Medulla oblongata (tissue), 1 donor: ENCODE results near the gene C17orf113.
"Not testable (repeated sequence)": the region's sequence is repeated elsewhere in the genome, so short reads cannot be mapped to it uniquely, and the experiment has no call there.

Experiments used
- DNase-seq: peaks from one replicate; pipeline ENCODE4 v3.0.0-alpha.2; 2015; ENCODE audit errors: extremely low spot score

C17orf113 gene

DNA sequence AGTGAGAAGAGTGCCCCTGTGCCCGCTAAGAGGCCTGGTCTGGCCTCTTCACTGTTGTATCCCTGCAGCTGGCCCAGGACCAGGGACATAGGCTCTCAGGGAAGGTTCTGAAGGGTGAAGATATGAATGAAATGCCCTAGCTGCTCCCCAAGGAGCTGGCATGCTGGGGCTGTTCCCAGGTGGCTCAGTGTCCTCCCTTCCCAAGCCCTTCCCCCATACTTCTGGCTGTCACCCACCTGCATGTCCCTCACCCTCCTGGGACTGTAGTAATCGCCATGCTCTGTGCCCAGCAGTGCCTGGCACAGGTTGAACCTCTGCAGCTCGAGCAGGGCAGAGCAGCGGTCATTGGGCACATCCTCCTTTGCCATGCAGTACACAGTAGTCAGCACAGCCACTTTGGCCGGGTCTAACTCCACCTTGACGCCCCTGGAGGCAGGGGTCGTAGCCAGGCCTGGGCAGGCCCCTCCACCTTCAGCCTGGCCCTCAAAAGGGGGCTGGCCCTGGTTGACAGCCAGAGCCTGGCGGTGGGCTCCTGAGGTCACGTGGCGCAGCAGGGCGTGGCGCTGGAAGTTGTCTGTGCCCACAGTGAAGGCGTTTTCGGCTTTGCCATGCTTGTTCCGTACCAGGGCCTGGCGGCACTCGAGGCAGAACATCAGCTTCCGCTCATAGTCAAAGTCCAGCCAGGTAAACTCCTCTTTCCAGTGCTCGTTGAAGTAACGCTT is 7.6 kb downstream of the C17orf113 start:
- no peak for DNase-seq

DNA sequence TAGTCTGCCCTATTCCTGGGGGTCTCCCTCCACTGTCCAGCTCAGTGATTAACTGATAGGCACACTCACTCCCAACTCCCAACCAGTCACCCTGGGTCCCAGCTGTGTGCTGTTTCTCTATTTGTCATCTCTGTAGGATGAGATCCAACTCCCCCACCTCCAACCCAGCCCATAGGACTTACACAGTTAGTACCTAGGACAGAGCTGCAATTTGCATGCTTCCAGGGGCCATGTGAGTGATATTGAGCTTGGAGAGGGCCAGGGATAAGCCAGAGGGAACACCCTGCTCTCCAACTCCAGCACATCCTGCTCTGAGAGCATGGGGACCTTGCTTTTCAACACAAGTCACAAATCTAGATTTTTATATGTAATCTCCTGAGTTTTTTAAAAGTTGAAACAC is 8.8 kb downstream of the C17orf113 start:
- DNase-seq = no peak

DNA sequence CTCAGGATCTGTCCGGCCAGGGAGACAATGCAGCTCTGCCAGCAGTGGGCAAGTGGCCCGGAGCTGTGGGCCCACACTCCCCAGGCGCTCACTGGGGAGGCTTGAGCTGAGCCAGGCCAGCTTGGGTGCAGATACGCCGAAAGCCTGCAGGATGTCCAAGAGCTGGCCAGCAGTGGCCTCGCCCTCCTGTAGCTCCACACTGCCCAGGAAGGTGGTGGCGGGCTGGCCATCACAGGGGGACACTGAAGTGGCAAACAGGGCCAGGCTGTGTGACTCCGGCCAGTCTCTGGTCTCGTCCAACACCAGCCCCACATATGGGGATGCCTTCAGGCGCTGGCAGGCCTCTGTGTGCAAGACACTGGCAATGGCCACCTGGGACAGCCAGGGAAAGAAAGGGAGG is 9.6 kb downstream of the C17orf113 start:
- DNase-seq = no peak

DNA sequence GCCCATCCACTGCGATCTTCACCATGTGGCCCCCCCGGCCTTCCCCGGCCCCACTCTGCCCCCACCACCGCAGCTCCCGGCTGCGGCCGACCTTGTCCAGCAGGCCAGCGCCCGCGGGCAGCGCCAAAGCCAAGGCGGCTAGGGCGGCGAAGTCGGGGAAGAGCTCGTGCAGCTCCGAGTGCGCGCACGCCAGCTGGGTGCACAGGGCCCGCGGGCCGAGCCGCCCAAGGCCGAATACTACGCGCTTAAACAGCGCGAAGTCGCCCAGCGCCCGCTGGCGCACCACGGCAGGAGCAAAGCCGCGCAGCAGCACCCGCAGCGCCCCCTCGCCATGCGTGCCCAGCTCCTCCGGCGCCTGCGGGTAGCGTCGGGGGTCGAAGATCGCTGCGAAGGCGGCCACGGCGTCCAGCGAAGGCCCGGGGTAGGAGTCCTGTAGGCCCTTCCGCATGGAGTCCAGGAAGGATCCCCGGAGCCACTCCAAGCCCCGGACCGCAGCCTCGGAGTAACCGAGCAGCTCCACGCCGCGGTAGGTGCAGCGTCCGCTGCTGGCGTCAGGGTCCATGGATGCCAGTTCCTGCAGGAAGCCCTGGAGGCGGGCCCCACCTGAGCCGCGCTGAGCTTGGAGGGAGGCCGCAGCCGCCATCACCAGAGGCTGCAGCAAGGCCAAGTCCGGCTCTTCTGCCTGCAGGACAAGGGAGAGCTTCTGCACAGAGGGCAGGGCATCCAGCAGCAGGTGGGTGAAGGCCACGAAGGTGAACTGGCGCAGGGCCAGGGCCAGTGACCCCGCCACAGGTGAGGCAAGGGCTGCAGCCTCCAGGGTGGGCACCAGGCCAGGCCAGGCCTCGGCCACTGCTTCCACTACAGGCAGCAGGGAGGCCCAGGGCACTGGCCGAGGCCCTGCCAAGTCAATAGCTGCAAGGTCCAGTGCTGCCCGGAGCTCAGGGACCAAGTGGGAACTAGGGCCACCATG is 10.3 kb downstream of the C17orf113 start:
- no peak for DNase-seq

DNA sequence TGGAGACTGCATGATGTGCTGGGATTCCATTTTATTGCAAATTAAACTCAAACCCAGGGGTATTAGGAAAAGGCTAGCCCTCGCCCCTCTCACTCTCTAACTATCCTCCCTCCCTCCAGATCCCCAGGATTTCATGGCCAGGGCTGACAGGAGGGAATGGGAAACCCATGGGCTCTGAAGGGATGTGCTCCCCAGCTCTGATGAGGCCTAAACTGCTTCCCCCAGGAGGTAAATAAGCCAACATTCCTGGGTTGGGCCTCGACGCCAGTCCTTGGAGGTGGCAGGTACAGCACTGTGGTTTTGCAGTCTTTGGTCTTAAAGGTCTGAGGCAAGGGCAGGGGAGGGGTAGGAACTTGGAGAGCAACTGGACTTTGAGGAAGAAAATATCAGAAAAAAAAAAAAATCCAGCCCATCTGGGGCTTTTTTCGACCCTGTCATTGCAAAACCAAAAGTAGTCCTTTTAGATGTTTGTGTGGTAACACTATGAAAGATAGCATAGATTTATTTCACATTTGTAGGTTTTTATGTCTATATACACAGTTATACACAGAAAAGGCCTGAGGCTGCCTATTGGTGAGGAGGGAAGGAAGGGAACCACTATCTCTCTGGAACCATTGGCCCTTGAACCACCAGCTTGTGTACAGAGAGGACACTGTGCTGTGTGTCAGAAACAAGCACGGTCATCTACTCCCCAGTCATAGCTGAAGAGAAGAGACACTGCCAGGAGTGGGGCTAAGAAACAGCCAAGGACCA is 12.0 kb downstream of the C17orf113 start:
- DNase-seq = no peak

DNA sequence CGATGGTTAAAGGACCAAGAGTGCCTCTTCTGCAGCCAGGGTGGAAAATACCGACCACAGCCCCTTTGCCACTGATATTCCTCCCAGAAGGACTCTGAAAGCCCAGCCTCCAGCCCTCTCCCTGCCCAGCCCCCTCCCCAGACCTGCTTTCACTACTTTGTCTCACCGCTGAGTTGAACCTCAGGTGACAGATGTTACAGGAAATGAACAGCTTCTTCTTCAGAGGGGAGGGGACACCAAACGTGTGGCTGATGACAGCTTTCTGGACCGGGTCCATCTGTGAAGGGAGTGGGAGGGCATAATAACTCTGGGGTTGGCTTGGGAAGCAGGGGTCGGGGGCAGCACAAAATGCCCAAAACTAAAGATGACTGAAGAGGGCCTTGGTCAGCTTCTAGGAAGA is 16.3 kb downstream of the C17orf113 start:
- no peak for DNase-seq

DNA sequence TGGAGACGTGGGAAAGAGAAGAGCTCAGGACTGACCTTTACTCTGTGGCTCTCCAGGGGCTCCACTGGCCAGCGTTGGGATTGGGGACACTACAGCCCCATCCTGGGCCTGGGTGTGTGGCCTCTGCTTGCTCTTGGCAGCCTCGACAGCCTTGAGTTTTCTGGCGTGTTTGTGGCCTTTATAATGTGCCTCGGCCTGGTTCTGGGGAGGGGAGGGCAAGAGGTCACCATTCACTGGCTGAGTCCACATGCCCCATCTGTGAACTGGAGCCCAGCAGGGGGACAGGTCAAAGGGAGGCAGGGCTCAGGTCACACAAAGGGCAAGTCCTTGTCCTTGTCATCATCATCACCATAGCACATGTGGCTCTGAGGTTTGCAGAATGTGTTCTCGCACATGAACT is 18.8 kb downstream of the C17orf113 start:
- DNase-seq = no peak

DNA sequence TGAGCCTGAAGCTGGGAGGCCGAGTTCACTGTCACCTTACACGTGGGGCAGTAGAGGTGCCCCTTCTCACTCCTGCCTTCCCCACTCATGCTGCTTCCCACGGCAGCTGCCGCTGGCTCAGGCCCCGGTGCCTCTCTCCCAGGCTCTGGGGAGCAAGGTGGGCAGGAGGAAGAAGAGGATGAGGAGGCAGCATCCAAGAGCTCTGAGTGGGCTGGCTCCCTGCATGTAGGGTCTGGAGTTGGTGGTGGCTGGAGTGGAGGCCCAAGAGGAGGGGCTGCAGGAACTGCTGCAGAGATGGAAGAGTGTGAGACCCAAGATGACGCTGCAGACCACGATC is 21.6 kb downstream of the C17orf113 start:
- no peak for DNase-seq

DNA sequence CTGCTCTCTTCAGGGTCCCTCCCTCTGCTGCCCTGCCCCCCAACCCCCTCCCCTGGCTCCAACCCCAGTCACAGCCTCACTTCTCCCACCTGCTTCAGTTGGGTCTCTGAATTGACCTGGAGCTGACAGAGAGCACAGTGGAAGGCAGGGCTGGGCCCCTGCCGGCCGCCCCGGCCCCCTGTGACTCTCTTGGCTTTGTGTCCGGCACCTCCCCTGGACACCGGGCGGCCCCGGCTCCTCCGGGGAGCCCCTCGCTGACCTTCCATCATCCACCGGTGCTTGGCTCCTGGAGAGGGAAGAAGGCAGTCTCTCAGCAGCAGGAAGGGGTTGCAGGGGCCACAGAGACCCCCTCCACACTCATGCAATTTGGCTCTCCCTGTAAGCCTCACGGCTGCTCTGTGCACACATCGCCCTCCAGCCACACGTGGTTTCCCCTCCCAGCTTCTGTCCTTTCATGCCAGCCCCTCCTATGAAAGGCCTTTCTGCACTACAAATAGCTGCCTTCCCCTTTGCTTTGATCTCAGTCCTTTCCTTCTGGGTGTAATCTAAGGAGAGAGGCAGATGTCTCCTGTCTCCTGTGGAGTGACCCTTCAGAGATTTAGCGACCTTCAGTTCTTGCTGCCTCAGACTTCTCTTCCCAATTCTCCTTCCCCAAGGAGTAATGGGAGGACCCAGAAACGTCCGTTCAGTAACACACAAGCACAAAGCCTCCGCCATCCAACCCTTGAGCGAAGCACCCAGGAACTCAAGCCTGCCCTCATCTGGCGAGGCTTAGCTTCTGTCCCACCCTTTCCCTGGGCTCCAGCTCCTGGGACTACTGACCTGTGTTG is 22.2 kb downstream of the C17orf113 start:
- no peak for DNase-seq

DNA sequence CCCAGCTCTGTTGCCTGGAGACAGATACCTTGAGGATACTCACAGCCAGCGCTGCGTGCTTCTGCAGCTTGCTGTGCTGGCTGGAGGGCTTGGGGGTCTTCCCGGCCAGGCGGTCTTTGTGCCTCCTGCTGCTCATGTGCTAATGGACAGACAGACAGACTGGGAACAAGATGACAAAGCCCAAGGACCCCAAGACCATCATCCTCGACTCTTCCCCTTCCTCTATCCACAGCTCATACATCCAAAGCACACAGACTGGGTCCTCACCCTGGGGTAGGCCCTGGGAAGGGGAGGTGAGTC is 22.9 kb downstream of the C17orf113 start:
- no peak for DNase-seq

DNA sequence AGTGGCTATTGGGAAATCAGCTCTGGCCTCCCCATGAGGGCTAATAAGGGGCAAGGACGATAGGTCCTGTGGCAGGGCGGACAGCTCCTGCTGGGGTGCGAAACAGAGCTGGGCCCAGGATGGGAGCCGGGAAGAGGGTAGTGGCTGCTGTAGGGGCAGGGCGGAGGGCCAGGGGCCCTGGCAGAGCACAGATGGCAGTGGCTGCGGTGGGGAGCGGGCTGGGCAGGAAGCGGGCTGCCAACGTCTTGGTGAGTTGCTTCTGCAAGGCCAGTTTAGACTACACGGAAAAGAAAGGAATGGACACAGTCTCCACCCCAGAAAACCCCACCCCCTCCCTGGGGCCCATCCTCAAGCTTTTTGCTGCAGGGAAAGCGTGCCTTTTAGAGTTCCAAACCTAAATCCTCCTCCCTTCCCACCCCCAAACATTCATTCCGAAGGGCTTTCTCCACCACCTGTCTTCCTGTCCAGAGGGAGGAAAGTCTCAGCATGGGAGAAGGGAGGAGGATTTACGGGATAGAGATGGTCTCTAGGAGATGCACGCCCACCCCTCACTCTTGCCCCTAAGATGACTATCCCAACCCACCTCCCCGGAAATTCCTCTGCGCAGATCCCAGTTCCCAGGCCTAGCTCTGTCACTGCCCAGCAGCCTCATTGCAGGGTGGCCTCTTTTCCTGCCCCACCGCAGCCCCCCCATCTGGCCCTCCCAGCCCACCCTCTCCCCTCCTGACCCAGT is 23.4 kb downstream of the C17orf113 start:
- no peak for DNase-seq

DNA sequence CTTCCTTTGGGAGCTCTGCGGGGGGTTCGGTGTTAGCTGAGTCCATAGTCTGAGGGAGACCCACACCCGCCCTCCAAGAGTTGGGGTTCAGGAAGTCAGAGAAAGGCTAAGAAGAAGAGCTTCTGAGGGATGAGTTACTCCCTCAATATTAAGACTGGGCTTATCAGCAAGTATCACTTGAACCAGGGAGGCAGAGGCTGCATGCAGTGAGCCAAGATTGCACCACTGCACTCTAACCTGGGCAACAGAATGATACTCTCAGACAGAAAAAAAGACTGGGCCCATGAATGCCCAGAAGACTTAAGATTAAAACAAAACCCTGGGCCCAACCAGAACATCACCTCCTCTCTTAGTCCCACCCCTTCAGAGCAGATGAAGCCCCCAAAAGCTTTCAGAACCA is 24.5 kb downstream of the C17orf113 start:
- DNase-seq = no peak

DNA sequence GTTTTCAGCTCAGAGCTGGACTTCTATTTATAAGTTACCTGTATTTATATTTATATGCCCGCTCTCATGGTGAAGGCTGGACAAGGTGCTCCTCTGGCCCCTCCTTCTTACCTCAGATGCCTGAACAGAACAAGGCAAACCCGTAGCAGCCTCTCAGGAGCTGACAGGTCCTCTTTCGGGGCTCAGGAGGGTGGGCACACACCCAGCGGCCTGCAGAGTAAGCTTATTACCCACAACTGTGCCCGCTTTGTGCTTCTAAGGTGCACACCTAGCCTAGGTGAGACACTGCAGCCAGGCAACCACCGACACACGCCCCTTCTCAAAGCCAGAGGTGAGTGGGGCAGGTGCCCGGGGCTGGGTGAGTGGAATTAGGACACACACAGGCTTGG is 25.2 kb downstream of the C17orf113 start:
- no peak for DNase-seq

DNA sequence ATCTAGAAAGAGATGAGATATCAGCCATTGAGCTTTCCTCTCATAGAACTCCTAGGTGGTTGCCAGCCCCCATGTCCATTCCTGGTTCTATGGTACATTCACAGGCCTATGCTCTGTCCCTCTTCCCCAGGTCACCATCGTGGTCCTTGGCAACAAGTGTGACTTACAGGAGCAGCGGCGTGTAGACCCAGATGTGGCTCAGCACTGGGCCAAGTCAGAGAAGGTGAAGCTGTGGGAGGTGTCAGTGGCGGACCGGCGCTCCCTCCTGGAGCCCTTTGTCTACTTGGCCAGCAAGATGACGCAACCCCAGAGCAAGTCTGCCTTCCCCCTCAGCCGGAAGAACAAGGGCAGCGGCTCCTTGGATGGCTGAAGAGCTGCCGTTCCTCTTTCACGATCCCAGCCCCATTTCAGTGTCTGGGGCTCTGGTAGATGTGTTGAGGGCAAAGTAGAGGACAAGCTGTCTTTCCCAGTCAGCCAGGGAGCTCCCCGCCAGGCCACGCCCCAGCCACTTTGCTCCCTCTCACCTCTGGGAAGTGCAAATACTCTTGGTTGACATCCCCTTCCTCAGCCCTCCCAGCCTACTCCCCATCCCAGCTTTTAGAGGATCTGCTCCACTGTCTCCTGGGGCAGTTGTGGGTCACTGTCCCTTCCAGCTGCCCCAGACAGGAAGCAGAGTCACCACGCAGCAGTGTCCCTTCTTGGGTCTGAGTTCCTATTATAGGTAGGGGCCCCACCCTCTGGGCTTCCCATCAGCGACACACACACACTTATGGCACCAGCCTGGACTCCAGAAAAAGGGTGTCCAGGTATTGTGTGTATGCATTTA is 26.7 kb downstream of the C17orf113 start:
- DNase-seq = no peak

DNA sequence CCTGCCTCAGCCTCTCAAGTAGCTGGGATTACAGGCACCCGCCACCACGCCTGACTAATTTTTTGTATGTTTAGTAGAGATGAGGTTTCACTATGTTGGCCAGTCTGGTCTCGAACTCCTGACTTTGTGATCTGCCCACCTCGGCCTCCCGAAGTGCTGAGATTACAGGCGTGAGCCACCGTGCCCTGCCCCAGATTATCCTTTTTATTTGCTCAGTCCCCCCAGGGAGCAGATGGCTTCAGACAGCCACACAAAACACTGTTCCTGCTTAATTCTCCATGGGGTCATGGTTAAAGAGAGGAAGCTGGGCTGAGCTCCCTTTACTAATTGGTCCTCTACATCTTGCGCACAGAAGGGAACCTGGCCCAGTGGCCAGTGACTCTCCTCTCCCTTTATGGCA is 29.6 kb downstream of the C17orf113 start:
- DNase-seq = not testable (repeated sequence)

DNA sequence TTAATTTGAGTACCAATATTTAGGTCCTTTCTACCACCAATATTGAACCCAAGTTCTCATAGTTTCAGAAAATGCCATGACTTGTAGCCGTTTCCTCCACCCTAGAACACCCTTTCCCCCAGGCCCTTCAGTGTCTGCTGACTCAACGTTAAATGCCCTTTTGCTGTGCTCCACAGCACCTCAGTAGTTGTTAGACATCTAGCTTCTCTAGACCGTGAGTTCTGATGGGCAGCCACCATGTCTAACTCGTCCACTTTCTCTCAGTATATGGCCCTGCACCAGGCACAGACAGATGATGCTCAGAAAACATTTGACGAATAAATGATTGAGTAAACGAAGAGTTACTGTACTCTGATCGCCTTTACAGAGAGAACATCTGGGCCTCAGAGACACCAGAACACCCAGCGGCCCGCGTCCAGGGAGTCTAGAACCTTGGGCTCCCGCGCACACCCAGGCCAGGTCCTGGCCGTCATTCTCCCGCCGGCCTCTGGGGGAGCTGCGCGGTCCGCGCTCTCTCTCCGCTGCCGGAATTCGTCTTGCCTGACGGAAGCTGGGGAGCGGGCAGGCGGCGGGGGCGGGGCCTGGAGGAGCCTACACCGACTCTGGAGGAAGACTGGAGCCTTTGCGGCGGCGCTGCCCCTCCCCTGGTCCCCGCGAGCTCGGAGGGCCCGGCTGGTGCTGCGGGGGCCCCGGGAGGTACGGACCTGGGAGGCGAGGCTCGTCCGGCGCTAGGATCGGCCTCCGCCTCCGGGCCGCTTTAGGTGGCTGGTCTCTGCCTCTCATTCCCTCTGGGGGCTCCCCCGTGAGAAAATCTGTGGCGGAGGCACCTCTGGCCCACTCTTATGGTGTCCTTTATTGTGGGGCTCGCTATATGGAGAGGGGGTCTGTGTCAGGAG is 30.6 kb downstream of the C17orf113 start, which contains the start of gene NKIRAS2:
Gene NKIRAS2, plus strand, starts transcription at position 582 of the 896 bp plus-strand sequence. CDS start 1,488 bp downstream, outside the sequence.
- DNase-seq = peak; percentile 91

DNA sequence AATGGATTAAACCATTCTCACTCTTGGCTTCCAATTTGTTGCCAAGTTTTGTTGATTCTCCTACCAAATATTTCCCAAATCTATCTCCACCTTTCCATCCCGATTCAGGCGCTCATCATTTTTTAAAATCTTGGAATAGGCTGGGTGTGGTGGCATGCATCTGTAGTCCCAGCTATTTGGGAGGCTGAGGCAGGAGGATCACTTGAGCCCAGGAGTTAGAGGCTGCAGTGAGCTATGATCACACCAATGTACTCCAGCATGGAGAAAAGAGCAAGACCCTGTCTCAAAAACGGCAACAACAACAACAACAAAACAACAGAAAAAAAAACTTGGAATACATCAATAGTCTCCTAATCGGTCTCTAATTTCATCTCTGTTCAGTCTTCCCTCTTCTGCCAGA is 31.4 kb downstream of the C17orf113 start:
- DNase-seq = no peak

DNA sequence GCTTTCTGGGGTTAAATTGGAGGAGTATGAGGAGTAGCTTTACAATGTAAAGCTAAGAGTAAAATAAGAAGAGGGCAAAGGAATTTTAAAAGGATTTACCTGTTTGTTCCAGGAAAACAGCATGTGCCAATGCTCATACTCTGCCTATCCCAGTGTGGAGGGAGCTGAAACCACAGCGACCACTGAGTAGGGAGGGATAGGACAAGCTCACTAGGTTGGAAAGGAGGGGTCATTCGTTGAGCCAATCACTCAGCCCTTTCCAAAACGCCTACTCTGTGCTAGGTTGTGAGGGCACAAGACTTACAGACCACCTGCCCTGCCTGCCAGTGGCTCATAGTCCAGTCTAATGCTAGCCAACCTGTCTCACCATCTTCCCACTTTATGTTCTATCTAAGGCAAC is 32.1 kb downstream of the C17orf113 start:
- DNase-seq = no peak

DNA sequence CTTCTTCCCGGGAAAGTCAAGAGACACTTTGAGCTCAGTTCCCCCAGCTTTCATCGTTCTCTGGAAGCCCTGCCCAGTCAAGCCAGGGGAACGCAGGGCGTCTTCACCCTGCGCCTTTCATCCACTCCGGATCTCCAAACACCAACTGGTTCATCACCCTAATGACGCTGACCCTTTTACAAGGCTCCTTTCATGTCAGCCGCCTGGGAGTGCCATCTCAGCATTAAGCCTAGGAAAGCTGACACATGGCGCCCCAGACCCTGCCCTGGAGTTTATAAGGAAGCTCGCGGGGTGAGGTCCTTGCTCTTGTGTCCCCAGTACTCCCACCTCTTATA is 32.6 kb downstream of the C17orf113 start:
- no peak for DNase-seq
